Activated T-cell treated with anti-CD3 and anti-CD28 coated beads, Interleukin-2, amount 50 U/mL, for 1 hour (primary cell): ENCODE data around the gene COL13A1.

Experiments used
- DNase-seq: peaks from one replicate; pipeline ENCODE4 v3.0.0-alpha.2; 2020

Gene COL13A1

DNA sequence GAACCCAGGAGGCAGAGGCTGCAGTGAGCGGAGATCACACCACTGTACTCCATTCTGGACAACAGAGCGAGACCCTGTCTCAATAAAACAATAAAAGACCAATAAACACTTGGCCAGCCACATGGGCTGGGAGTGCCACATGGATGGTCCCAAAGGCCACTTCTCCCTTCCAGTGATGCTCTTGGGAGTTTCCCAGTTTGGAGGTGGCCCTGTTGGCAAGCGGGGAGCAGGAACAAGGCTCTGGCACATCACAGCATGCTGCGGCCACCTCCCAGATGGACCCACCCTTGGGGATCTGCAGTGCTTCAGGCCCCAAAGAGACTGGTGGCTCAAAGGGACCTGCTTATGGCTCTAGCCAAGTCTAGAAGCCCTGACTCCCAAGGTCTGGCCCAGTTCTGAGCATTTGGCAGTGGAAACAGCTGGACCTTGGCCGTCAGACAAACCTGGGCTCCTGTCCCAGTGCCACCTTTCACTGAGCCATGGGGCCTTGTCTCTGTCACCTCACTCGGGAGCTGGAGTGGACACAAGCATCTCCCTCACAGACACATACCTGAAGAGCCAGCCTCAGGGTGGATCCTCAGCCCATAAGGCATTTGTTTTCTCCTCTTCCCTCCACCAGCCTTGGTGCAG, 91.7 kb downstream of the COL13A1 start:
- no peak for DNase-seq

DNA sequence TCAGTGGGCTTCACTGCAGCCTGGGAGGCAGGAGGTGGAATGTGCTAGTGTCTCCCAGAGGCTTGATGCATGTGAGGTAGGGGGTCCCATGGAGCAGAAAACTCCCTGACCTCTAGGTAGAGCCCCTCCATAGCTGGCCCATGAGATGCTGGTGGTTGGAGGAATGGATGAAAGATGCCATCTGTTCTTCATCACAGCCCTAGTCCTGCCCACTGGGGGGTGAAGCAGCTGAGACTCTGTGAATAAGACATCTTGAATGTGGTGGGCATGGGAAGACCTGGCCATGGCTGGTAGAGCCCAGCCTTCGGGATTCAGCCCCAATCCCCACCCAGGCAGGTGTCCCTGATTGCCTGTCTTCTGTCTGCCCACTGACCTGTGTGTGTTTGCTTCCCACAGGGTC, 92.5 kb downstream of the COL13A1 start:
- no peak for DNase-seq

DNA sequence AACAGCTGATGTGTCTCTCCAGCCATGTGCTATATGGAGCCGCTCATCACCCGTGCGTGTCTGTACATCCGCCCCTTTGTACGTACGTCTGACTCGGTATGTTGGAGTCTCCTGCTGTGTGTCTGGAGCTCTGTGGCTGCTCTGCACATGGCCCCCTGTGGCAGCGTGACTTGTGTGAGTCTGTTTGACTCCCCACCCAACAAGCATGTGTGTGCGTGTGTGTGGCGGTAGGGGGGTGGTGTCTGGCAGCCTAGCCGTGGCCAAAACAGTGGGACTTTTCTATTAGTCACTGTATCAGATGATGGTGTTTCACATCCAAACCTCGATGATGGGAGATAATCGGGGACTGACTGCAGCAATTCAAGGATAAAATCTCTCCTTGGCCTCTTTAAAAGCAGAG, 94.1 kb downstream of the COL13A1 start:
- DNase-seq, result no peak

DNA sequence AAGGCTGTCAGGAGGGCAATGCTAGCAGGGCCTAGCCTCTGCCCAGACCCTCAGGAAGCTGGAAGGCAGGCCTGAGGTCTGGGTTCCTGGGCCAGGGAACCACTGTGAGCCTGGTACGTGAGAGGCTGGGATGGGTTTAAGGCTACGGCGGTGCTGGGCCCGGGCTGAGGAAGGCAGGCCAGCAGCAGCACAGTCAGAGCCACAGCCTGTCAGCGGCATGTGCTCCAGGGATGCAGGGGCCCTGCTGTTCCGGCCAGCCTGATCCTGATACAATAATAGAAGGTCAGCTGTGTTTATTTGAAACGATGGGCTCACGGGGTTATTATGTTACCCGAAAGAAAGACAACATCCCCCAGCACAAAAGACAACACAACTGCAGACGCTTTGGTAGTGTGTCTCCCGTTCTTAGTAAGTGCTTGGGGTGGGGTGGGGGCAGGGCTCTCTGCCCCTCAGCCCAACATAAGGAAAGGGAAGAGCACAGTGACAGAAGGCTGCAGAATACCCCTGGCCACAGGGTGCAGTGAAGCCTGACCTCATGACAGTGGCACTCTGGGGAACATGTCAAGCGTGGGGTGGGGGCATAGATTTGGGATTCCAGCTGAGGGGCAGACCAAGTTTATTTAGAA, 95.0 kb downstream of the COL13A1 start:
- DNase-seq, result no peak

DNA sequence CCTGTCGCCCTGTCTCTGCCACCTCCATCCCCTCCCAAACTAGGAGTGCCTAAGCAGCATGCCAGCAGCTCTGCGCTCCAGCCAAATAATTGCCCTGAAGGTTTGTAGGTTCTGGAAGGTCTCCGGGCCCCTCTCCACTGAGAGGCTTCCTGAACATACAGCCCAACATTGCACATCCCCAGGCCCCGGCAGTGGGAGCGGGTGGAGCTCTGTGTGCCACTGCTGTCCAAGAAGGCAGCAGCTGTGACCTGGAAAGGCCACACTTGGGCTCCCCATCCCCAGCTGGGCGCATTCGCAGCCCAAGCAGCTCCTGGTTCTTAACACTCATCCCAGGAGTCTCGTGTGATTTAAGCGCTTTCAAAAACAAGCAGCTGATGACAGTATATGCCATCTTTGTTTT, 95.7 kb downstream of the COL13A1 start:
- no peak for DNase-seq

DNA sequence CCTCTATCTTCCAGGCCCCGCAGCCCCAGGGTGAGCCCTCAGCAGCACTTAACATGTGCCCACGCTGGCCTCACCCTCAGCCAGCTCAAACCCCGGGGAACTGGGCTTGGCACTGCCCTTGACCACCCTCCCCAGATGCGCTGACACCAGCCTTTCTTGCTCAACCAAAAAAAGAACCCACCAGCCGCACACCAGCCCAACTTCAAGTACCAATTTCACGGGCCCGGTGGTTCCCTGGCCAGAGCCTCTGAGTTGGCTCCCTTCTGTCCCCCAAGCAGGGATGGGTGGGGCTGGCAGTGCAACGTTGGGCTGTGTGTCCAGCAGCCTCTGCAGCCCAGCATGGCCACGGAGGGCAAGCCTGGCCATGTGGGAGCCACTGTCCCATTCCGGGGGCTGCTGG, 96.3 kb downstream of the COL13A1 start:
- no peak for DNase-seq

DNA sequence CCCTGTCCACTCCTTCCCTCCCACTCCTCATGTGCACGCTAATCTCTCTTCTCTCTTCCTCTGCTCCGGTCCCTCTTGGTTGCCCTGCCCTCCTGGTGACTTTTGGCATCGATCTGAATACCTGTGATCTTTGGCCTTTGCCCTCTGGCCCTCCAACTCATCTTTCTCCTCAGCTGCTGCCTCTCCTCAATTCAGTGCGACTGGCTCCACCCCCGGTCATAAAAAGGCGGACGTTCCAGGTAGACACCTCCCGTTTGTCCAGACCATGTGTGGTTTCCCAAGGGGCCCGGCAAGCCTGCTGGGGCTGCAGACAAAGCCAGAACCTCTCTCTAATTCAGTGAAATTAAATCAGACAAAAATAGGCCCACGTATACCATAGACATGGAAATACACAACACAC, 96.8 kb downstream of the COL13A1 start:
- no peak for DNase-seq

DNA sequence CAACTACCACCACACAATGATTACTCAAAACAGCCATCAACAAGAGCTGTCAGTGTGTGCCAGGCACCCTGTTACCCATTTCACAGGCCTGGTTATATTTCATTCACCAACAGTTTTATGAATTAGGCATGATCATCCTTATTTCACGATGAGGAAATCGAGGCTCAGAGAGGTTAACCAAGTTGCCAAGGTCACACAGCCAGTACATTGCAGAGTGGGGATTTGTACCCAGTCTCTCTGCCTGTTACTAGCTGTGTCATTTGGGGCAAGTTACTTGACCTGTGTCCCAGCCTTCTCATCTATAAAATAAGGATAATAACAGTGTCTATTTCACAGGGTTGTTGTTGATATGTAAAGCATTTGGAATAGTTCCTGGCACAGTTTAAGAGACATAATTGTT, 97.2 kb downstream of the COL13A1 start:
- no peak for DNase-seq

DNA sequence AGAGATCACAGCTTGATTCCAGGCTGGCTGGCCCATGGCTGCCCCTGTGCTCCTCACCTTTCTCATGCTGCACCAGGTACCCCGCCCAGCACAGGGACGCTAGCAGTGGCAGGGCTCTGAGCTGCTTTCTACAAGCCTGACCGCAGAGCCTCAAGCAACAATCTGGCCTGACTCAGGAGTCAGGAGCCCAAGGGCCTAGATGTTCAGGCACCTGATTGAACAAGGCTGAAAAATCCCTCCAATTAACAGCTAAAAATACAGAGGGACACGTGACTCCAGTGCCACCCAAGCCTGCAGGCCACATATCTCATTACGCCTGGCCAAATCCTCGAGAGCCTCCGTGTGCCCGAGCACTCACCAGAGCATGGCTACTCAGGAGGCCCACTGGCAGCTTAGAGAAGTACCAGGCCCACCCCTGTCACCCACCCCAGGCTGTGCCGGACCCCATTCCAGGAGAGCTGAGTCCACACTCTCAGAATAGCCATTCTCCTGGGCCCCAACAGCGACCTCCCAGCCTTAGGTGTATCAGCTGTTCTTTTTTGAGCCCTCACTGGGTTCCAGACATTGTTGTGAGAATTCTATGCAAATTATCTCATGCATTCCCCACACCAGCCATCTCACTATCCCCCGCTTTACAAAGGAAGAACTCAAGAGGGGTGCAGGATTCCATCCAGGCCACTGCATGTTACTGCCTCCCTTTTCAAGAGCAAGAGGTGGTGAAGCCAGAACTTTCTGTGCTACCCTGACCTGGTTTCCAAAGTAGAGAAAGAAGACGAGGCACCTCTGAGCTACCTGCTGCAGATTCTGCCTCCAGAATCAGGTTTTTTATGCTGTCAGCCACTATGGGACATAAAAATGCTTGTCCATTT, 98.3 kb downstream of the COL13A1 start:
- DNase-seq, result no peak

DNA sequence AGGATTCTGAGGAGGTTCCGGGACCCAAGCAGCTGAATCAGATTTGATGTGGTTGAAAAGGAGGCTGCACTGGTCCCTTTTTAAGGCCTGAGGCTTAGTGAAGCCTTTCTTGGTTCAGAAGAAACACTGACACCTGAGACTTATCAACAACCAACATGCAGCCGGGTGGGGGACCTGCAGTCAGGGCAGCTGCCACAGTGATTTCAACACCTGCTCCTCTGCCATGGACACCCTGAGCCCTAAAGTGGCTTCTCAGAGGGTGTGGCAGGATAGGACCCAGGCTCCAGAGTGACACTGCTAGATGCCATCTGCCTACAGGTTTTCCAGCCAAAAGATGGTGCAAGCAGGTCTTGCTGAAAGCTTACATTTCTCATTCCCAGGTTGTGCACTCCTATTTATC, 99.3 kb downstream of the COL13A1 start:
- DNase-seq, result no peak

DNA sequence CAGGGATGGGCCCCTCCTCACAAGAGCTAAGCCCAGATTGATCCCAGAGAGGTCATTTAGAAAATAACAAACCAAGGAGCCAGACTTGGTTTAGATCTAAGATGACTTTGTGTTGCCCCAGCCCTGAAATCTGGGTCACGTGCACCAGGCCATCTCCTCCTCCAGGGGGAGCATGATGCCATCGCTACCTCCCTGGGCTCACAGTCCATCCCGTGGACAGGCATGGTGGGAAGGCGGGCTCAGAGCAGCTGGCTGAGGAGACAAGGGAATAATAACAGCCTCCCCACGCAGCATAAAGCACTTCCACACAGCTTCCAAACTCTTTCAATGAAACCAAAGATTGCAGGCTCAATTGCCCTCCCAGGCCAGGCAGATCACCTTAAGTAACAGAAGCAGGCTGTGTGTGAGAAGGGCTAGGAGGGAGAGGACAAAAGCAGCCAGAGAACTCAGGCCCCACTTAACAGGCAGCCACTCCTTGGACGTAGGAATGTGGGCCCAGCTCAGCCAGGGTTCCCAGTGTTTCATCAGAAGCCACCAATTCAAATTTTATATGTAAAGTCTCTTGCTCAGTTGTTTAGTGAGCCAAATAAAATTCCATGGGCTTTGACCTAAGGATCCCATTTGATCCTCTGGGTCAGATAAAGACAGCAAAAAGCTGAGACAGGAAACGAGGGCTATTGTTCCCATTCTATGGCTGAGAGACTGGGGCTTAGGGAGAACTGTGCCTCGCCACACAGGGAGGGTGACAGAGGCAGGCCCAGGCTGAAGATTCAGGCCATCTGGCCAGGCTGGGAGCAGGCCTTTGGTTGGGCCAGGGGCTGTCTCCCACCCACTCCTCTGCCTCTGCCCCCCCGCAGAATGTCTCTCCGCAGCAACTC, 100.2 kb downstream of the COL13A1 start:
- no peak for DNase-seq

DNA sequence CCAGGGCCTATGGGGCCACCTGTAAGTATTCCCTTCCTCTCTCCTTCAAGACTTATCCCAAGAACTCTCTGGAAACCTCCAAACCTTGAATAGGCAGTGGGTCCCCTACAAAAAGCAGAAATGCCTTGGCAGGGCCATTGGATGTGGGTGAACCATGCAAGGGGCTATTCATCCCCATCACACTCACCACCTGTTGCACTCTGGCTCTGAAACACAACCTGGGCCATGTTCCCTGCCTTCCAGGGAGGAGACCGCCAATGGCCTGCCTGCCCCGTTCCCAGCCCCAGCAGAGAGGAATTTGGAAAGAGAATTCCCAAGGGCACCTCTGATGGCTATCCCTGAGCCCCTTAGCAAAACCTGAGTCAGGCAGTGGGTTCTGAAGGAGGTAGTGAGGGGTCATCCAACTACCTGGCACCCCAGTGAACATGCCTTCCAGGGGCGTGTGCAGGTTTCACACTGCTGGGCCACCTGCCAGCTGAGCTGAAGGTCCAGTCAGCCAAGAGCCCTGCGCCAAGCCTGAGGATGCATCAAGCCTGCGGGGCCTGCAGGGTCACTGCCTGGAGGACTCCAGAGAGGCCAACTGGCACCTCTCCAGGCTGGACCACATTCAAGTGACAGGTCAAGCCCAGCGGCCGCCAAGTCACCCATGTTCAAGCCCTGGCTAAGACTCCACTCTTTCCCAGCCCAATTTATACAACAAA, 101.3 kb downstream of the COL13A1 start:
- DNase-seq, result no peak

DNA sequence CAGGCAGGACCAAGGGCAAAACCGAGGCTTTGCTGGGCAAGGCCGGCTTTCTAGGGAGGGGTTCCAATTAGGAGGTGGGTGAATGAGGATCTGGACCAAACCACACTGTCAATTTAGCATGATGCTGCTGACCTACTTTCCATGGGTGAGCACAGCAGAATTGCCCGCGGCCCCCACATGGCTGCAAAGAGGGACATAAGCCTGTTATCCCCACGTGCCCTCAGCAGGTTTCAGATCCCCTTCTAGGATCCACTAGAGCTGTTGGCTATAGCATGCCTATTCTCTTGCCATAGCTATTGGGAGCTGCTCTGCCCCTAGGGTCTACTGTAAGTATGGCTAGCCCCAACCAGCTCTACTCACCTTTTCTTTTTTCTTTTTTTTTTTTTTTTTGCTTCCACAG, 102.8 kb downstream of the COL13A1 start:
- DNase-seq, result no peak

DNA sequence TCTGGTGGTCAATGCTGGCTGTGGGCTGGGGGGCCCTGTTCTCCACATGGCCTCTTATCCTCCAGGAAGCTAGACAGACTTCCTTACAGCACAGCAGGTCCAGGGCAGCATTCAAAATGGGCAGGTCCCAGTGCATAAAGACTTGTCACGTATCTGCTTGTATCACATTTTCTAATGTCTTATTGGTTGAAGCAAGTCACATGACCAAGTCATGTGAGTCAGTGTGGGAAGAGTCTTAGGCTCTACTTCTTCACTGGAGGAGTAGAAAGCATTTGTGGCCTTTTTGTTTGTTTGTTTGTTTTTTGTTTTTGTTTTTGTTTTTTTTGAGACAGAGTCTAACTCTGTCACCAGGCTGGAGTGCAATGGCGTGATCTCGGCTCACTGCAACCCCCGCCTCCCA, 104.7 kb downstream of the COL13A1 start:
- no peak for DNase-seq

DNA sequence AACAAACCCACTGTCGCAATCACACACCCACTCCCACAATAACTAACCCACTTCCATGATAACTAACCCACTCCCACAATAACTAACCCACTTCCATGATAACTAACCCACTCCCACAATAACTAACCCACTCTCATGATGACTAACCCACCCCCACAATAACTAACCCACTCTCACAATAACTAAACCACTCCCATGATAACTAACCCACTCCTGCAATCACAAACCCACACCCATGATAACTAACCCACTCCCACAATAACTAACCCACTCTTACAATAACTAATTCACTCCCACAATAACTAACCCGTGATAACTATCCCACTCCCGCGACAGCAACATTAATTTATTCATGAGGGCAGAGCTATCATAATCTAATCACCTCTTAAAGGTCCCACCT, 105.8 kb downstream of the COL13A1 start:
- DNase-seq, result no peak

DNA sequence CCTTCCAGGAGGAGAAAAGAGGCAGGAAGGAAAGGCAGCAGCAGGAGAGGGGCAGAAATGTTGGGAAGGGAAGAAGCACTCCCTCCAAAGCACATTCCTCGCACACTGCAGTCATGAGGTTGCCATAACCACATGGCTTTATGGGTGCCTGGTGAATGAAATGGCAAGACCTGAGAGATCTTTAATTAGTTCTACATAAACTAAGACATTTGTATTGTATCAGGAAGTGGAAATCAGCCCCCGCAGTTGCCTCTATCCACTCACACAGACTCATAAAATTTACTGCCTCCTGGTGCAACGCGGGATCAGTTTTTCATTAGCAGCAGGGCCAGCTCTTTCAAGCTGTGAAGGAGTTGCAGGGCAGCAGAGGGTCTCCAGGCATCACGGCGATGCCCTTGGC, 106.4 kb downstream of the COL13A1 start:
- DNase-seq, result no peak

DNA sequence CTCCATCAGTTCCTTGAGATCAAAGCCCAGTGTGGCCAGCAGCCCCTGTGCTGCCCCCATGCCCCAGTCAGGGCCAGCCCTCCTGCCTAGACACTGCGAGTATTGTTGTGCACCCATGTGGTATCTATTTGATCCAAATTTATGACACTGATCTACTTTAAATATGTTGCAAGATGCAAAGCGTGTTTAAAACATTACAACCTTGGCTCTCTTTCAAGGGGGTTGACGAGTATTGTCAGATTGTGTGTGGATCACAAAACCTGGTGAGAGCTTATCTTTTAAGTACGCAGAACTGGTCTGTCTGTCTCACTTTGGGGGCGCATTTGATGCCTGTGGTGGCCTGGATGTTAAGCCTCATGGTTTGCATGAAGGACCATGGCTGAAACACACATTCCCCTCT, 108.9 kb downstream of the COL13A1 start:
- DNase-seq, result no peak

DNA sequence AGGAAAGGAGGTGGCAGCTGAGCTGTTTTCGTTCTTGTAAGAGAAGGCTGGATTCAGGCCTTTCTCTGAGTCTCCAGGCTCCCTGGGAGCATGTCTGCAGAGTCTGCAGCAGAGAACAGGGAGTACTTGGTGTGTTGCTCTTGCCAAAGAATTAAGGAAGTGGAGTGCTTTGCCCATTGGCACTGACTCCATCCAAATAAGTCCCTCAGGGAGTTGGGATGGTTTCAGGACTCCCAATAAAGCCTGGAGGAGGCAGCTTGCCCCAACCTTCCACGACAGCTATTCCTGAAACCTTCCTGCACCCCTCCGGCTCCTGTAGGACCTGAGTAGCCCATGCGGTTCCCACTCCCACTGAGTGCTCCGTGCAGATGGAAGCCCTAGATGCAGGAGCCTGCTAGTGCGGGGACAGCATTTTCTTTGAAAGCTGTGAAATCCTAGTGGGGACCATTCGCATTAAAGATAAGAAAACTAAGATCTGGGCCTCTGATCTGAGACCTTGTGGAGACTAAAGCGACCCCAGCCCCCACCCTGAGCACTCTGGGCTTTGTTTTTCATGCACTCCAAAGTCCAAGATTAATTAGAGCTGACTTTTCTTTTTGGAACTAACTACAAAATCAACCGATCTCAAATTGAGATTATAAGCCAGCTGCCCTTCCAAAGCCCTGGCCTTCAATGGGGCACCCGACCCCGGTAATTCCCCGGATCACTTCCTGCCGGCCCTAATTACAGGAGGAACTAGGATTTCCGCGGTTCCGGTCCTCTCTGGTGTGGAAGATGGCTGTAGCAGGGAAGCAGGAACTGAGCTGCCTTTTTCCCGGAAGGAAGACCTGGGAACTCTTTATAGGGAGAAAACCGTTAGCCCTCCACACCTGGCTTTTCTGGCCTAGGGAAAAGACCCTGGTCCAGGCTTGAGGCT, 110.2 kb downstream of the COL13A1 start:
- DNase-seq, result no peak

DNA sequence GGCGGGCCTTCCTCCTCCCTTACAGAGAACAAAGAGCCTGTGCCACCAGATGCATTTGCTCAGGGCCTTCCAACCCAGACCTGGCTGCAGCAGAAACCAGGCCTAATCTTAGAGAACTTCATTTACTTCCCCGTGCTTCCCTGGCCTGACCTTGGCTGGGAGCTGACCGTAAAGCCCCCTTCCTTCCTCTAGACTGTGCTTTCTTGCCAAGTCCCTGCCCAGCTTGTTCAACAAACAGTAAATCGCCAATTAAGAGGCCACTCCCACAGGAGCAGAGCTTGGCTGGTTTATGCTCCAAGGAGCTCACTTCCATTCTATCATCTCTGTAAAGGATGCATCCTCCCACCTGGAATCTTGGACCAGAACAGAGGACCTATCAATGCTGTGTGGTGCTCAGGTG, 110.9 kb downstream of the COL13A1 start:
- DNase-seq, result no peak

DNA sequence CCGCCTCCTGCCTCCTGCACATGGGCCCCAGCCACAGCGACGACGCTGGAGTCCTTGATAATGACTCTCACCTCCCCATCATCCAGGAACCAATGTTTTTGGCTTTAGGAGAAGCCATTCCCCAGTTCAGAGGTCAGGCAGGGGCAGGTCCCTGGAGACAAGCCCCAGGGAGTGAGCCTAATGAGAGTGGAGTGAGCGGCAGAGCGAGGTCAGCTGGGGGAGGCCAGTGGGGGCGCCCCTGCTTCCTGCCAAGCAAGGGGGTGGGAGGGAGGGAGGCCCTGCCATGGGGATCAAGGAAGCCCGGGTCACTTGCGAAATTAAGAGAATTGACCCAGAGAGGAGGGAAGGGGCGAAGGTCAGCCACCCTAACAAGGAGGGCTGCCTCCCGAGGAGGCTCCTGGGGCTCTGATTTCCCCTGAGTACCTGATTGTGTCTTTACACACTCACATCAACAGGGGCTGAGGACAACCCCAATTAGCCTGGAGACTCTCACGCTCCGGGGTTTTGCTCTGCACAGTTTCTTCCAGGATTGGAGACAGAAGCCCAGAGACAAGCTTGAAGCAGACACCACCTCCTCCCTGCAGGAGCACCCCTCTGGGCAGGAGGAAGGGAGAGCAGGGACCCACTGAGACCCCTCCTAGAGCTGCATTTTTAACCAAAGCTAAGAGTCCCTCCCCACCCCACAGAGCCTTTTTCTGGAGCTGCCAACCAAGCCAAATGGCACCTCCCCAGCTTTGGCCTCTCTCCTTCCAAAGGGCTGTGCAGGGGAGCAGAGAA, 112.1 kb downstream of the COL13A1 start:
- DNase-seq, result no peak
